ENCODE results near the gene MRPS34. TPM values are rescaled to one million over a fixed set of nuclear protein-coding genes. Genes with fewer than 3 reads are reported as not detected.

The MRPS34 gene
- total and polyA plus RNA-seq, 9 of the 15 experiments (the other 6 are each of a cell fraction or from before 2014, with no cell fraction given), result 5.2 to 334 (median 92.8) TPM

- no TSS peak for BruUV-seq (replicated peaks)
- Histone ChIP-seq H3K4me3 (no peak overlapping the region), H3K9me3 (replicated peaks; ENCODE audit: control insufficient read depth, insufficient read depth, low read depth, low read length) (no peaks in the 10 kb centered on the region), H3K27me3 (ENCODE audit: control insufficient read depth in 2 of 2, insufficient read depth in 2 of 2, low read length in 2 of 2) (no peaks in the 10 kb centered on the region), H3K9ac (ENCODE audit: insufficient read depth in 1 of 2, low read depth in 2 of 2, low read length in 2 of 2) (no peak overlapping the region), H3K27ac (ENCODE audit: extremely low read depth, low read depth, low read length) (no peak overlapping the region), H3K79me2 (ENCODE audit: control insufficient read depth, insufficient read depth, low read length) (peaks cover 7% of the 10 kb centered on the region), H3K4me2 (ENCODE audit: insufficient read depth, low read length) (no peak overlapping the region), H3K4me1 (replicated peaks in 1 of 2; ENCODE audit: control insufficient read depth in 2 of 2, insufficient read depth in 2 of 2, low read length in 2 of 2) (peaks cover 0 to 17% of the 10 kb centered on the region in 2 experiments; a peak in 2 of 5 replicates), H2AFZ (ENCODE audit: low read depth, low read length) (no peak overlapping the region), H4K20me1 (replicated peaks; ENCODE audit: control insufficient read depth, insufficient read depth, low read length) (no peaks in the 10 kb centered on the region; the same call in 1 of the 2 replicates), H3K36me3 (ENCODE audit: control insufficient read depth, insufficient read depth, low read length) (peaks cover 65% of the 10 kb centered on the region; the same call in 2 of the 3 replicates), H3K9me1 (ENCODE audit: control insufficient read depth, insufficient read depth, low read length) (no peaks in the 10 kb centered on the region)
- intact Hi-C loops (cut with micrococcal nuclease), result no loop called here
- in situ Hi-C loops (cut with MboI), result no loop called here
- ChIA-PET CTCF (ENCODE audit: low intra/inter-chr PET ratio) (no interaction called here), POLR2A (no interaction called here)
- DNase-seq (ENCODE audit: extremely low read depth in 1 of 4, low spot score in 3 of 4) (no peak), ATAC-seq (no peak), FAIRE-seq (no peak)
- TF ChIP-seq ZKSCAN1 (IDR thresholded peaks at IDR 0.05; ENCODE audit: low read depth, low read length) (no peak), MAX (CRISPR knock-in tag; IDR thresholded peaks at IDR 0.05) (no peak), BMI1 (IDR thresholded peaks at IDR 0.05; ENCODE audit: low read length) (no peak), CBX1 (IDR thresholded peaks at IDR 0.05; ENCODE audit: low read depth) (no peak), ZNF263 (CRISPR knock-in tag; IDR thresholded peaks at IDR 0.05; ENCODE audit: borderline replicate concordance) (no peak), RBBP5 (IDR thresholded peaks at IDR 0.05; ENCODE audit: borderline replicate concordance, insufficient read depth, low read length, poor library complexity, severe bottlenecking) (no peak), POLR2A (conservative IDR thresholded peaks at IDR 0.05) (no peak), HOXB6 (CRISPR knock-in tag; IDR thresholded peaks at IDR 0.05; ENCODE audit: borderline replicate concordance) (no peak), POLR2AphosphoS5 (IDR thresholded peaks at IDR 0.05; ENCODE audit: control insufficient read depth, insufficient read depth, low read depth, low read length) (no peak), ZNF740 (CRISPR knock-in tag; IDR thresholded peaks at IDR 0.05) (no peak), ZNF740 (tag; IDR thresholded peaks at IDR 0.05) (no peak), NRF1 (conservative IDR thresholded peaks at IDR 0.05 in 1 of 2, IDR thresholded peaks at IDR 0.05 in 1 of 2) (no peak), NFXL1 (CRISPR knock-in tag; IDR thresholded peaks at IDR 0.05) (no peak), MCM5 (IDR thresholded peaks at IDR 0.05; ENCODE audit: low read depth) (no peak), GATAD2B (IDR thresholded peaks at IDR 0.05; ENCODE audit: borderline replicate concordance) (no peak)
- 95% methylated on average over 8 of the region's 18 CpGs for WGBS (ENCODE audit: insufficient coverage, low coverage, missing lambda C conversion rate)
These were observed 43.9 kb downstream of the MRPS34 start for GRCh38 chr16:1729026-1729425.
